HG03521 (cell line): ENCODE data around the gene IPPK.

Source experiments
- ATAC-seq: cut with Tn5 transposase; IDR thresholded peaks from one replicate; pipeline ENCODE4 v1.9.1; 2021; ENCODE audit warnings: mild to moderate bottlenecking, moderate library complexity; ENCODE audit not compliant: unreplicated experiment

IPPK gene

DNA sequence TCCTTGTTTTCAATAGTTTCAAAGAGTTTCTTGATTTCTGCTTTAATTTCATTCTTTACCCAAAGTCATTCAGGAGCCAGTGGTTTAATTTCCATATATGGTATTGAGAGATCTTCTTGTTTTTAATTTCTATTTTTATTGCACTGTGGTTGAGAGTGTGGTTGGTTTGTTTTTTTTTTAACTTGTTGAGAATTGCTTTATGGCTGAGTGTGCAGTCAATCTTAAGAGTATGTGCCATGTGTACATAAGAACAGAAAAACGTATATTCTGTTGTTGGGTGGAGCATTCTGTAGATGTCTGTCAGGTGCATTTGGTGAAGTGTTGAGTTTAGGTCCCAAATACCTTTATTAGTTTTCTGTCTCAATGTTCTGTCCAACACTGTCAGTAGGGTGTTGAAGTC is 26.7 kb upstream of the IPPK start:
- ATAC-seq, result no peak

DNA sequence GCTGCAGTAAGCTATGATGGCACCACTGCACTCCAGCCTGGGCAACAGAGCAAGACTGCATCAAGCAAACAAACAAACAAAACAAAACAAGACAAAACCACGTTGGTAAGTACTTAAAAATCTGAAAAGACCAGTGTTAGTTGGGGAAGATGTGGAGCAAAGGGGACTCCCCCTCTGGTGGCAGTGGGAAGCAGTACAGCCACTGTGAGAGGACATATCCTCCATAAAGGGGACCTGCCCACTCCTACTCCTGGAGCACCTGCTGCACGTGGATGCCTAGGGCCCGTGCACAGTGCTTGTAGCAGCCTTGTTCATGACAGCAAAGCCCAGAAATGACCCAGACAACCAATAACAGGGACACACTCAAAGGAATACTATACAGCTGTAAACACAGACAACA is 17.0 kb upstream of the IPPK start:
- no peak for ATAC-seq

DNA sequence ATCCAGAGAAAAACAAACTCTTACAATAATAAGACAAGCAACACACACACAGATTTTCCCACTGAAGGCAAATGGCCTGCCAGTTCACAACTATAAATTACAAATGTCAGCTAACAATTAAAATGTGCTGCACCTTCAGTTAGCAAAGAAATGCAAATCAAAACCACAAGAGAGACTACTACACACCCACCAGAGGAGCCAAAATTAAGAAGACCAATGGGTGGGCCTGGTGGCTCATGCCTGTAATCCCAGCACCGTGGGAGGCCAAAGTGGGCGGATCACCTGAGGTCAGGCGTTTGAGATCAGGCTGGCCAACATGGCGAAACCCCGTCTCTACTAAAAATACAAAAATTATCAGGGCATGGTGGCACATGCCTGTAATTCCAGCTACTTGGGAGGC is 15.1 kb upstream of the IPPK start:
- no peak for ATAC-seq

DNA sequence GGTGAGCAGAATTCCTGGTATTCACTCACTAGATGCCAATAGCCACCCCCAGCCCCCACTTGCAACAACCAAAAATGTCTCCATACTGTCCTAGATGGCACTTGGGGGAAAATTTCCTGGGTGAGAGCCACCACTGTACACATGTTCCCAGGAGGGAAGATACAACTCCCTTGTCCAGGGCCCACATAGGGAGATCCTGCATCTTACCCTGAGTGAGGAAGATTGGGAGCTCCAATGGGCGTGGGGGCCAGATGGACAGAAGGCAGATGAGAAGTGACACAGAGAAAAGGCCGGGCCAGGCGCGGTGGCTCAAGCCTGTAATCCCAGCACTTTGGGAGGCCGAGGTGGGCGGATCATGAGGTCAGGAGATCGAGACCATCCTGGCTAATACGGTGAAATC is 12.3 kb upstream of the IPPK start:
- ATAC-seq, result no peak

GRCh38 chr9:92680166-92681119 is 10.5 kb upstream of the IPPK start:
- ATAC-seq, result no peak

- ATAC-seq, result no peak
Measured at GRCh38 chr9:92679413-92680165, 9.7 kb upstream of the IPPK start.

- no peak for ATAC-seq
Measured at GRCh38 chr9:92671323-92671722, 1.4 kb upstream of the IPPK start.

- ATAC-seq, result no peak
Measured at GRCh38 chr9:92669527-92669889, 423 bp downstream of the IPPK start.

DNA sequence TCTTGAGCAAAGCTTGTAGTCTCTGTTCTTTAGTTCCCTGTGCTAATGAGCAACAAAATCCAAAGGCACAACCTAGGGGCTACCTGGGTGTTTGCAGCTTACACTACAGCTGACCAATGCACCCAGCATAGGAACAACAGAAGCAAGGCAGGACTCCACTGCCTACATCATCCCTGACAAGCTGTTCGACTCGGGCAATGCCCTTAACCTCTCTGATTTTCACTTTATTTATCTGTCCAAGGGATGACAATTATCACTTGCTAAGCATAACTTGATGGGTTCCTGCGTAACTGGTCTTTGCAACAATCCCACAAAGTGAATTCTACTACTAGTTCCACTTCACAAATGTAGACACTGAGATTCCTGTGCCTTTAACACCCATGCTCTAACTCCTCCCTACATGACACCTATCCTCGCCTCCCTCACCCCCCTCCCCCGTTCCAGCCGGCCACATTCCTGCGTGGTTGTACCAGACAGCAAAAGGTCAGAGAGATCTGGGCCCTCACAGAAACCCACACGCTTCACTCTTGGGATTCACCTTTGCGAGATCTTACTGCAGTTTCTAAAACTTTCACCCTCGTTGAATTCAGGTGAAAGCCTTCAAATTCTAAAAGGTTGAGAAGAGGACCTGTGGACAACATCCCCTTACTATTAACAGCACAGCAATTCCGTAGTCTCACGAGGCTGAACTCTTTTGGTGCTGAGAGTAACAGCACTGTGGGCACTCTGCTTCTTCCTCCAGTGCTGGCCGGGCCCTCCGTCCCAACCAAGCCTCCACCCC is 995 bp downstream of the IPPK start:
- no peak for ATAC-seq

DNA sequence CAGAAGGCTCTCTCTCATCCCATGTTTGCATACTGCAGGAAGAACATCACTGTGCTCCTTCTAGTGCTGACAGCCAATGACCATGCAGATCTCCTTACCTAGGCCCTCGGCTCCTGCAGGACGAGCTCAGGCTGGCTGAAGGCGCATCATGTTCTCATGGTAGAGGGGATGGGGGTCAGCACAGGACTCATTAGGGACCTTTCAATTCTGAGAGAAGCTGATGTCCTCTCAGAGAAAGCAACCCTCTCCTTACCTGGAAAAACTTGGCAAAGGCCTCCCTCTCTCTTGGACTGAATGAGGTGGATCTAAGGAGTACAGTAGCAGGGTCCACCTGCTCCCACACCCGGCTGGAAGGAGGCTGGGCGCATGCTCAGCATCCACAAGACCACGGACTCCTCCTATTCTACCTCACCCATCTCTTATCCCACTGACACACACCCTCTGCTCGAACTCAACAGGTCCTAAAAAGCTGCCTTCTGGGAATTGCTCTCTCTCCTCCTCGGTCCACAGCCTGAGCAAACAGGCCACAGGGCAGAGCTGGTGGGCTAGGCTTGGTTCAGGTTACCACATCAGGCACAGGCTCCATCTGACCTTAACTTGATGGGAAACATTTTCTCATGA is 2.9 kb downstream of the IPPK start:
- ATAC-seq, result no peak

GRCh38 chr9:92666236-92666635 is 3.7 kb downstream of the IPPK start:
- no peak for ATAC-seq

- no peak for ATAC-seq
Measured at GRCh38 chr9:92665836-92666235, 4.1 kb downstream of the IPPK start.

- no peak for ATAC-seq
Measured at GRCh38 chr9:92664394-92665152, 5.4 kb downstream of the IPPK start.

GRCh38 chr9:92663951-92664350 is 6.0 kb downstream of the IPPK start:
- no peak for ATAC-seq

DNA sequence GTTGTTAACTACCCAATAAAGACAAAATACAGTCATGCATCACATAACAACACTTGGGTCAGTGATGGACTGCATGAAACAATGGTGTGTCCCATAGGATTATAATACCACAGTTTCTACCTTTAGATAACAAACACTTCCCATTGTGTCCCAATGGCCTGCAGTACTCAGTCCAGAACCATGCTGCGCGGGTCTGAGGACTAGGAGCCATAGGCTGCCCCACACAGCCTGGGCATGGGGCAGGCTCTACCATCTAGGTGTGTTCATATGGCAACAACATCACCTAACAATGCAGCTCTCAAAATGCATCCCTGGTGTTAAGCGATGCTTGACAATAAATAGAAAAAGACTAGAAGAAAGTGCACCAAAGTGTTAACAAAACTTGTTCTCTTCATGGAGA is 6.8 kb downstream of the IPPK start:
- ATAC-seq, result no peak

DNA sequence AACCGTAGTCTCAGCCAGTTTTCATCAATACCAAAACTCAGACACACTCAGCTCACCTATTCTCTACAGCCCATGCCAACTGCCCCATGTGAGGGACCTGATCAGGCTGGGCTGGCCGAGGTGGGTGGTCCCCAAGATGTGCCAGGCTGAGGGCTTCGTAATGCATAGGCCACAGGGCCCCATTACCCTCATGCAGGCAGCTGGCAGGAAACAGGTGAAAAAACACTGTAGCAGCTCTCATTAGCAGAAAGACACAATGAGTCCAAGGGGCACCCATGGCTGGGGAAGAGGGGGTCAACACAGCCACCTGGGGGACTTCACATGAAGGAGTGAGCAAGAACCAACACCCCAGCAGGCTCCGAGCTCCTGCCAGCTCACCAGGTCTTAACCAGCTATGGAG is 8.2 kb downstream of the IPPK start:
- ATAC-seq, result no peak

GRCh38 chr9:92661127-92661526 is 8.8 kb downstream of the IPPK start:
- ATAC-seq, result no peak

DNA sequence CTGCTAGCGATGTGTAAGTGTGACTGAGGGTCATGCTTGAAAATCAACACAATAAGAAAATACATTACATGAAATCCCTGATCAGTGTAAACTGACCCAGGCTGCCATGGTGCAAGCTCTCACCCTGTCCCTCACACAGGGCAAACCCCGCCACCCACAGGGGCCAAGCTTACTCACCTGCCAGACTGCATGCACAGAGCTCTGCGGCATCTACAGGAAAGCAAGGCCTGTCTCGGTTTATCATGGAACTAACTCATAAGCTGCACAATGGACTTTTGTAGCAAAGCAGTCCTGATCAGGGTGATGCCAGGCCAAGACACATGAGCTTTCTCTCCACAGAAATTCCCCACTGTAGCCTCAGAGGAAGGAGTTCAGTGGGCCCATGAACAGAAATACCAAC is 9.7 kb downstream of the IPPK start:
- no peak for ATAC-seq

DNA sequence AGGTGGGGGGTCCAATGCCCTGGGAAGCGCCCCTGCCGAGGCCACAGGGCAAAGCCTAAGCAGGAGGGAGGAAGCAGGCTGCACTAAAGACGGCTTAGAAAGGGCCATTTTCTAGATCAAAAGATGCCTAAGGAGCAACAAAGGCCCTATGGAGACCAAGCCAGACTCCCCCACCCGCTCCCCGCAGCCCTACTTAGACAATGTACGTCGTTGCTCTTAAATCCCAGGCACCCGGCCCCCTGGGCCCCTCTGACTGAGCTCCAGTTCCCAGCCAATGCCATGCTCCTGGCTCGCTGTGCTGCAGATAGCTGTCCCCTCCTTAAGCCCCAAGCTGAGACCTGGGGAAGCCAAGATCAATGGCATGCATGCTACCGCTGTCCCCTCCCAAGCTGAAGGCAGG is 10.3 kb downstream of the IPPK start:
- ATAC-seq, result no peak

- ATAC-seq, result no peak
Measured at GRCh38 chr9:92658611-92659010, 11.3 kb downstream of the IPPK start.
